GM21447 (cell line): ENCODE results near the gene ZNF277.
A peak's percentile ranks its signal among the peaks of the same experiment; 100 is the strongest.

Experiments used
- ATAC-seq: cut with Tn5 transposase; IDR thresholded peaks from one replicate; pipeline ENCODE4 v1.9.1; 2021; ENCODE audit not compliant: unreplicated experiment

Gene ZNF277, protein sequence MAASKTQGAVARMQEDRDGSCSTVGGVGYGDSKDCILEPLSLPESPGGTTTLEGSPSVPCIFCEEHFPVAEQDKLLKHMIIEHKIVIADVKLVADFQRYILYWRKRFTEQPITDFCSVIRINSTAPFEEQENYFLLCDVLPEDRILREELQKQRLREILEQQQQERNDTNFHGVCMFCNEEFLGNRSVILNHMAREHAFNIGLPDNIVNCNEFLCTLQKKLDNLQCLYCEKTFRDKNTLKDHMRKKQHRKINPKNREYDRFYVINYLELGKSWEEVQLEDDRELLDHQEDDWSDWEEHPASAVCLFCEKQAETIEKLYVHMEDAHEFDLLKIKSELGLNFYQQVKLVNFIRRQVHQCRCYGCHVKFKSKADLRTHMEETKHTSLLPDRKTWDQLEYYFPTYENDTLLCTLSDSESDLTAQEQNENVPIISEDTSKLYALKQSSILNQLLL

DNA sequence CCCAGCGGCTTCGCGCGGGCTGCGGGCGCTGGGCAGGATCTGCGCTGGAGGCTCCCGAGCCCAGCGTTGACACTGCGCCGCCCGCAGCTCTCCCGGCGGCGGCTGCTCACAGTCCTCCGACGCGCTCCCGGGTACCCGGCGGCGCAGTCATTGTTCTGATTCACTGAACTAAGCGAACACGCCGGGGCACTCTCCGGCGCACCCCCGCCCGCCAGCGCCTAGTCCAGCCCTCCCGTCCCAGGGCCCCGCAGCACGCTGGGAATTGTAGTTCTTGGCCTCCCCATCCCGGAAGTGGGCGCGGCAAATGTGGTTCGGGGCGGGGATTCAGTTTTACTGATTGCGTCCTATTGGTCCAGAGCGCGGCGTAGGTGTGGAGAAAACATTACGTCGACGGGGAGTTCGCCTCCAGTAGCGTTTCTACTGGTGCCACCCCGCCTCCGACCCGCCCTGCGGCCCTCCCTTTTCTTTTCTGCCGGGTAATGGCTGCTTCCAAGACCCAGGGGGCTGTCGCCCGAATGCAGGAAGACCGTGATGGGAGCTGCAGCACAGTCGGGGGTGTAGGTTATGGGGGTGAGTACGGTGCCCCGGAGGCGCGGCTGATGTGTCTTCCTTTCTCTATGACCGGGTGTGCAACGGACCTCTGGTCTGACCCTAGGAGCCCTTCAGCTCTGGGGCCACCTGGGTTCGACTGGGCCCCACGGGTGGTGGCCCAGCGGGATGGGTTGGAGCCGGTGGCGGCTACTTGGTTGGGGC is at the start of gene ZNF277, which contains the start of gene DOCK4:
ZNF277 (plus strand) TSS at position 458 of the 753 bp plus-strand sequence; CDS start at position 480, 22 bp downstream.
DOCK4 (minus strand) TSS at position 162 of the 753 bp plus-strand sequence. CDS start 261 bp downstream, outside the sequence.
- peak; percentile 94 for ATAC-seq

GRCh38 chr7:112157072-112157471 is 49.4 kb upstream of the ZNF277 start:
- no peak for ATAC-seq

GRCh38 chr7:112159351-112159750 is 47.1 kb upstream of the ZNF277 start:
- no peak for ATAC-seq

- no peak for ATAC-seq
These were observed 46.2 kb upstream of the ZNF277 start for GRCh38 chr7:112160130-112160770.

GRCh38 chr7:112160771-112161150 is 45.7 kb upstream of the ZNF277 start:
- ATAC-seq: no peak

DNA sequence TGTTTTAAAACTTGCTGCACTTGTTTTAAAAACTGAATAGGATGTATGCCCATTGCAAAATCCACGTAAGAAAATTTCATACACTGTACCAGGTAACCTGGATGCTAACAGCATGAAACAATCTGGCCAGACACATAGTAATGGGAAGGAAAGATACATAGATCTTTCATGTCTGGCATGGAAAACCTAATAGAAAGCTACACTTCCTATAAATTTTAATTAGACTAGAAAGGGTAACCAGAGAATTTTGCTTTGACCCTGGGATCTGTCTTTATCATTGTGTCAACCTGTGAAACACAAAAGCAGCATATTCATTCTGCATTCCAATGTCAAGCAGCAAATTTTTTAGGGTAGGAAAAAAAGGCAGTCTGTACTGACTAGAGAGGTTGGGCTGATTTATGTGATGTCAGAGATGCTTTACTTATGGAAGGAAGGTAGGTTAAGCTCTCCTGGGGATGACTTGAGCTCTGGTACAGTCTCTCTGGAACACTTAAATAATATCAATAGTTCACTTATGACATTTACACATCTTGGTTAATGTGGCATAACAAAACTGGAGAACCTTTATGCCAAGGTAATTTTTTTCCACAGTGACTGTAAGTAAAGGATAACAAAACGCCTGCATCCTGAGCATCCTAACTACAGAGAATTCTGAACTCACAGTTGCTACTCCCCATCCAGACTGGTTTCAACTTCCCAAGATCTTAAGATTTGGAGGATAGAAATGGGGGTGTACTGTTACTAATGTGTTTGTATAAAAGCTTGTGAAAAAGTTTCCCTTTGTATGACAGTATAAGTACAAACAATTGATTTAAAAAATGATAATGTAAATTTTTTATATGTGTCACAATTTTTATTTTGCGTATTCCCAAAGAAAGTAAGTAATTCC is 45.0 kb upstream of the ZNF277 start:
- ATAC-seq: no peak

- no peak for ATAC-seq
These were observed 44.2 kb upstream of the ZNF277 start for GRCh38 chr7:112162142-112162766.

DNA sequence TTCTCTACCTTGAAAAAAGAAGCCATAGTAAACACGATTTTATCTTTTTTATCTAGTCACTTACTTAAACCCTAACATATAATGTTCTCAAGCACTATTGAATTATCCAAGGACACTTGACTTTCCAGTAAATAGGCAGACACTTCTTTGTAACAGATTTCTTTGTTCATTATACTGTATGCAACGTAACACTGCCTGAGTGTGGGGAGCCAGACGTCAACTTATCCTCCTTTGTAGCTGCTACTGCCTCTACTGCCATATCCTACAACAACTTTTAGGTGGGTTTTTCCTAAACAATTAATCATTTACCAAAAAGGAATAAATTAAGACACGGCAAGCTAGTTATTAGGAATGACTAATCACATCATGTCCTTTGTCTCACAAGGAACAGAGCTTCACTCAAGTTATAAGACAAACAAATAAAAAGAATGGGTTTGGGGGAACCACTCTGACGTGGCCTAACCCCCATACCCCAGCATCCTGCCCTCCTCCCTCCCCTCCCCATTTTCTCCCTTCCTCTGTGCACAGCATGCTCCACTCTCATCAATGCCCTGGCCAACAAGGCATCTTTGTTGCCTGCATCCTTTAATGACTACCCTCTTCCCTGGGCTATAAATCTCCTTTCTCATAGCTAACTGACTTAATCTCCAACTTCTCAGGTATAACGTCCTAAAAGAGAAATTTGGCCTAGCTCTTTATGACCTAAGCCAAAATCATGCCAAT is 43.5 kb upstream of the ZNF277 start:
- ATAC-seq: no peak

DNA sequence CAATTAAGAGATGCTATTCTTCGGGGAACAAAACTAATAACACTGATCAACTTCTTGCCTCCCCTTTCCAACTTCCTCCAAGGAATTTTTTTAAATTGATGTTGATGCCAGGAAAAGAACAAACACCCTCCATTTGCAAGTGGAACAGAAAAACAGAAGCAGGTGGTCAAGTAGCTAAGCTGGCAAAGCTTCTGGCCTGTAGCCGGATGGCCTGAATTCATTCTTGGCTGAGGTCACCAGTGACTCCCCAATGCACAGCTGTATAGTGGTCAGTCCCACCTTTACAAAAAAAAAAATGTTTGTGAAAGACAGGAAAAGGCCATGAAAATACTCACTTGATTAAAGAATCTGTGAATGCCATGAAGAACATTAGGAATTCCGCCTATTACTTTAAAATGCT is 39.3 kb upstream of the ZNF277 start:
- no peak for ATAC-seq

- ATAC-seq: no peak
These were observed 37.6 kb upstream of the ZNF277 start for GRCh38 chr7:112168915-112169314.

GRCh38 chr7:112171673-112172072 is 34.8 kb upstream of the ZNF277 start:
- ATAC-seq: no peak

GRCh38 chr7:112172870-112173567 is 33.5 kb upstream of the ZNF277 start:
- ATAC-seq: no peak

DNA sequence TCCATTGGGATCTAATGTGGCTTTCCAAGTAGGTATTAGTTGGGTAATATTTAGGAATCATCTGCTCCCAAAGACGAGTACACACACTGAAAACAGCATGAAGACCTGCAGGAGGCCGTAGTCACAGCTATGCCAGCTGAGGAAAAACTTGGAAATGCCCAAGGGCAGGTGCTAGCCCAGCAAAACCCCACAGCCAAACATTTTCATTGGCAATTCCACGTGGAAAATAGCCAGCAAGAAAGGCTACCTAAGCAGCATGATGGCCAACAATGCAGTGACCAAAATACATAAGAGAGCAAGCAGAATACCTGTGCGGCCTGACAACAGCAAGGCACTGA is 33.0 kb upstream of the ZNF277 start:
- no peak for ATAC-seq

GRCh38 chr7:112174192-112174591 is 32.3 kb upstream of the ZNF277 start:
- no peak for ATAC-seq

- no peak for ATAC-seq
These were observed 30.3 kb upstream of the ZNF277 start for GRCh38 chr7:112176241-112176640.

DNA sequence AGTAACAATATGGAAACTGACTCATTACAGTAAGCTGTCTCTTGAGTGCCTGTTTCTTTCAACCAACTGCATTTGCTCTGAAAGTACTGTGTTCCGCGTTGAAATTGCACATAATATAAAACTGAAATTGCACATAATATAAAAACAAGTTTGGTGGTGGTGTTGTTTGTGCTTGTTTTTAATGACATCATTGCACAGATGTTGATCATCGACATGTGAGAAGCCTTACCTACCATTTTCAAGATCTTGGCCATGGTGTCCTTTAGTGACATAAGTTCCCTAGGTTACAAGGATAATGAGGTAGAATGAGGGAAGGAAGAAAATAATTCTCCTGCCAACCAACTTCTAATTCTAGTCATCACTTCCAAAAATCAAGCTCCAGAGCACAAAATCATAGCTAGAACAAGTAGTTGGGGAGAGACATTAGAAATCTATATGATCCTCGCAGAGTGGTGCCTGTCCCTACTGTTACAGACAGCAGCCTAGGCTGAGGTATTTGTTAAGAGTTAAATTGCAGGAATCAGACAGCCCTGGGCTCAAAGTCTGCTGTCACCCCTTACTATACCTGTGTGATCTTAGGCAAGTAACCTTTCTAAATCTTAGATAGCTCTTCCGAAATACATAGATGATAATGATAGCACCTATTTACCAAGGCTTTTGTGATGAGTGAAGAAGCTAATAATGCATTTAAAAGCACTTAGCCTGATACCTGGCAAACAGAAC is 29.6 kb upstream of the ZNF277 start:
- ATAC-seq: no peak

GRCh38 chr7:112180223-112180622 is 26.3 kb upstream of the ZNF277 start:
- no peak for ATAC-seq

- no peak for ATAC-seq
These were observed 23.7 kb upstream of the ZNF277 start for GRCh38 chr7:112182749-112183148.
